A673 (cell line): ENCODE results near the gene HMG20B. TPM values are rescaled to one million over a fixed set of nuclear protein-coding genes. Genes with fewer than 3 reads are reported as not detected.

ENCODE experiments used
- BruUV-seq: library from RNA; stranded (reverse); fragments of 400-500 nt; replicated peaks from 2 replicates; lab custom pipeline; 2021; lab: Mats Ljungman, UMichigan
- CTCF ChIA-PET: fragments of 300-600 bp; sonication (Branson Sonifier 250); formaldehyde crosslinking; loops from one replicate; lab custom pipeline; 2022; ENCODE audit warnings: antibody characterized with exemption; lab: Charles Lee
- POLR2A ChIA-PET: fragments of 300-600 bp; sonication (Branson Sonifier 250); formaldehyde crosslinking; loops from one replicate; lab custom pipeline; 2022; ENCODE audit warnings: antibody characterized with exemption; ENCODE audit not compliant: low non-redundant PET; lab: Charles Lee
- DNase-seq: peaks from one replicate; pipeline ENCODE4 v3.0.0-alpha.2; 2015; ENCODE audit warnings: low spot score
- H3K27ac ChIP-seq: fragments of 200-600 bp; sonication (generic); 2 replicates; pipeline ENCODE4 v1.5.1; 2016; ENCODE audit warnings: mixed run types, low read depth, mild to moderate bottlenecking, mixed read lengths, antibody characterized with exemption, low read length; ENCODE audit not compliant: poor library complexity, severe bottlenecking
- H3K27me3 ChIP-seq: fragments of 200-600 bp; sonication (generic); replicated peaks from 2 replicates; pipeline ENCODE4 v1.6.1; 2017; ENCODE audit warnings: mixed run types, low read depth, mild to moderate bottlenecking, mixed read lengths, antibody characterized with exemption, low read length; ENCODE audit not compliant: insufficient read depth, poor library complexity
- H3K36me3 ChIP-seq: fragments of 200-600 bp; sonication (generic); 2 replicates; pipeline ENCODE4 v1.6.1; 2016; ENCODE audit warnings: mixed run types, mild to moderate bottlenecking, mixed read lengths, antibody characterized with exemption, low read length; ENCODE audit not compliant: insufficient read depth, poor library complexity, severe bottlenecking
- H3K4me1 ChIP-seq: fragments of 200-600 bp; sonication (generic); 2 replicates; pipeline ENCODE4 v1.6.1; 2017; ENCODE audit warnings: mixed run types, mild to moderate bottlenecking, mixed read lengths, antibody characterized with exemption, low read length; ENCODE audit not compliant: insufficient read depth, poor library complexity, severe bottlenecking
- H3K4me3 ChIP-seq: fragments of 200-600 bp; sonication (generic); 2 replicates; pipeline ENCODE4 v1.5.1; 2016; ENCODE audit warnings: low read depth, mixed run types, mild to moderate bottlenecking, mixed read lengths, low read length; ENCODE audit not compliant: poor library complexity, severe bottlenecking
- H3K9me3 ChIP-seq: fragments of 200-600 bp; sonication (generic); 2 replicates; pipeline ENCODE4 v1.6.1; 2016; ENCODE audit warnings: mixed run types, low read depth, mild to moderate bottlenecking, mixed read lengths, antibody characterized with exemption, low read length; ENCODE audit not compliant: poor library complexity, severe bottlenecking
- EZH2 ChIP-seq: fragments of 200-600 bp; sonication (generic); IDR thresholded peaks from 2 replicates; pipeline ENCODE4 v1.6.1; 2017; ENCODE audit warnings: borderline replicate concordance, low read depth, mild to moderate bottlenecking, mixed read lengths, antibody characterized with exemption, low read length; ENCODE audit not compliant: poor library complexity, severe bottlenecking
- intact Hi-C: fragments of 100-400 bp; cut with micrococcal nuclease; formaldehyde crosslinking; loops from one replicate; pipeline ENCODE4 v1.10.0; 2022; ENCODE audit not compliant: unreplicated experiment
- total RNA-seq: library from RNA; stranded (reverse); gene quantifications from 2 replicates; pipeline ENCODE4 v1.2.3, GENCODE V29; 2021
- TF ChIP-seq, protein P1 (sequence below): fragments of 300-800, 200-600 bp; sonication (generic); conservative IDR thresholded peaks from 2 replicates; pipeline ENCODE4 v1.5.1; 2017; ENCODE audit warnings: low read depth, mild to moderate bottlenecking, antibody characterized with exemption, low read length, moderate library complexity, mixed read lengths

The HMG20B gene
- total RNA-seq, 1 experiment from 2014 or later: 53.9 TPM

DNA sequence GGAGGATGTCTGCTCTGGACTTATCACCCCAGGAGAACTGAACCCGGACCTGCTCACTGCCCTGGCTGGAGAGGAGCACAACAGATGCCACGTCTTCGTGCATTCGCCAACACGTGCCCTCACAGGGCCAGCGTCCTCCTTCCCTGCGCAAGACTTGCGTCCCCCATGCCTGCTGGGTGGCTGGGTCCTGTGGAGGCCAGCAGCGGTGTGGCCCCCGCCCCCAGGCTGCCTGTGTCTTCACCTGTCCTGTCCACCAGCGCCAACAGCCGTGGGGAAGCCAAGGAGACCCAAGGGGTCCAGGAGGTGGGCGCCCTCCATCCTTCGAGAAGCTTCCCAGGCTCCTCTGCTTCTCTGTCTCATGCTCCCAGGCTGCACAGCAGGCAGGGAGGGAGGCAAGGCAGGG is 37.2 kb upstream of the HMG20B start:
- Histone ChIP-seq H3K27me3 (no peaks in the 10 kb centered on the region), H3K4me3 (no peak overlapping the region), H3K27ac (no peak overlapping the region), H3K4me1 (no peaks in the 10 kb centered on the region), H3K9me3 (no peaks in the 10 kb centered on the region), H3K36me3 (peaks cover 74% of the 10 kb centered on the region)
- intact Hi-C loops: no loop called here
- no TSS peak for BruUV-seq
- POLR2A ChIA-PET: no interaction called here
- no peak for TF ChIP-seq EZH2
- TF ChIP-seq, protein P1, sequence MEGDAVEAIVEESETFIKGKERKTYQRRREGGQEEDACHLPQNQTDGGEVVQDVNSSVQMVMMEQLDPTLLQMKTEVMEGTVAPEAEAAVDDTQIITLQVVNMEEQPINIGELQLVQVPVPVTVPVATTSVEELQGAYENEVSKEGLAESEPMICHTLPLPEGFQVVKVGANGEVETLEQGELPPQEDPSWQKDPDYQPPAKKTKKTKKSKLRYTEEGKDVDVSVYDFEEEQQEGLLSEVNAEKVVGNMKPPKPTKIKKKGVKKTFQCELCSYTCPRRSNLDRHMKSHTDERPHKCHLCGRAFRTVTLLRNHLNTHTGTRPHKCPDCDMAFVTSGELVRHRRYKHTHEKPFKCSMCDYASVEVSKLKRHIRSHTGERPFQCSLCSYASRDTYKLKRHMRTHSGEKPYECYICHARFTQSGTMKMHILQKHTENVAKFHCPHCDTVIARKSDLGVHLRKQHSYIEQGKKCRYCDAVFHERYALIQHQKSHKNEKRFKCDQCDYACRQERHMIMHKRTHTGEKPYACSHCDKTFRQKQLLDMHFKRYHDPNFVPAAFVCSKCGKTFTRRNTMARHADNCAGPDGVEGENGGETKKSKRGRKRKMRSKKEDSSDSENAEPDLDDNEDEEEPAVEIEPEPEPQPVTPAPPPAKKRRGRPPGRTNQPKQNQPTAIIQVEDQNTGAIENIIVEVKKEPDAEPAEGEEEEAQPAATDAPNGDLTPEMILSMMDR: no peak
- no peak for DNase-seq
- CTCF ChIA-PET: no interaction called here

DNA sequence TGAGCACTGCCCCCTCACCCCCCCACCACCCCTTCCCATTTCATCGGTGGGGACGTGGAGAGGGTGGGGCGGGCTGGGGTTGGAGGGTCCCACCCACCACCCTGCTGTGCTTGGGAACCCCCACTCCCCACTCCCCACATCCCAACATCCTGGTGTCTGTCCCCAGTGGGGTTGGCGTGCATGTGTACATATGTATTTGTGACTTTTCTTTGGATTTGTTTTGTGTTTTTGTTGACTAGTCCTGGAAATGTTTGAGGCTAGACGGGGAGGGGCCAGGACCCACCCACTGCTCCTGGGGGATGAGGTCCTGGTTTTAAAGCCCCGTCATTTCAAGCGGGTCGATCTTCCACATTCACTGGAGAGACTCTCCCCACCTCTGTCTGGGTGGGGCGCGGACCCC is 36.8 kb upstream of the HMG20B start:
- ChIA-PET POLR2A (no interaction called here), CTCF (no interaction called here)
- TF ChIP-seq, protein P1: no peak
- TF ChIP-seq EZH2: no peak
- Histone ChIP-seq H3K27ac (no peak overlapping the region), H3K4me3 (no peak overlapping the region), H3K4me1 (no peaks in the 10 kb centered on the region), H3K36me3 (peaks cover 70% of the 10 kb centered on the region), H3K27me3 (no peaks in the 10 kb centered on the region), H3K9me3 (no peaks in the 10 kb centered on the region)
- no peak for DNase-seq
- no TSS peak for BruUV-seq
- intact Hi-C loops: no loop called here

DNA sequence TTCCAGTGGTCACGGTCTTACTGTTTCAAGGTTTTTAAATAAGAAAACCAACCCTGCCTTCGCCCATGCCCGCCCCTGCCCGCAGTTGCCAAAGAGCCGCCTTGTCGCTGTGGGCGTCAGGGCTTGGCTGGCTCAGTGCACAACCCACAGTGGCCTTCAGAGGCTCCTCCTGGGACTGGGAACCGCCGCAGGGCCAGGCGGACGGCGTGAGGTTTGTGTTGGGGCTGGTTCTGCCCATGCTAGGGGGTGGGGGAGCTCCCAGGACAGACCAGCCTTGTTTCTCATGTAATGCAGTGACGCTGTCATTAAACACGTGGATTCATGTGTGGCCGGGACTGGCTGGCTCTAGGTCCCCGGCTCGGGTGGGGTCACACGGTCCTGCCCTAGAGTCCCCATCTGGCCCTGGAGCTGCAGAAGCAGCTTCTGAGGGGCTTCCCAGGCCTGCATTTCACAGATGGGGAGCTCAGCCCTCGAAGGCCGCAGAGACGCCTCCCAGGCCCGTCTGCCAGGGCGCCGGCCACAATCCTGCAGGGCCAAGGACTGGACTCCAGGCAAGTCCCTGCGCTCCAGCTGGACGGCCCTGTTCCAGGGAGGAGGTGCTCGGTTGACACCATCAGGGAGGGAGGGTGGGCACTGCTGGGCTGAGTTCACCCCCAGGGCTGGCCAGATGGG is 36.2 kb upstream of the HMG20B start:
- Histone ChIP-seq H3K4me1 (no peaks in the 10 kb centered on the region), H3K36me3 (peaks cover 64% of the 10 kb centered on the region), H3K27ac (no peak overlapping the region), H3K9me3 (no peaks in the 10 kb centered on the region), H3K27me3 (no peaks in the 10 kb centered on the region), H3K4me3 (no peak overlapping the region)
- POLR2A ChIA-PET: no interaction called here
- no TSS peak for BruUV-seq
- no peak for DNase-seq
- intact Hi-C loops: no loop called here
- CTCF ChIA-PET: no interaction called here
- no peak for TF ChIP-seq EZH2
- TF ChIP-seq, protein P1: no peak
